H9 (cell line): ENCODE data around the gene IL5RA. TPM values are rescaled to one million over a fixed set of nuclear protein-coding genes. Genes with fewer than 3 reads are reported as not detected.

ENCODE experiments used
- DNase-seq: peaks from one replicate; pipeline ENCODE4 v3.0.0-alpha.2; 2017
- H2AFZ ChIP-seq: one replicate; pipeline ENCODE4 v1.6.1; 2013; ENCODE audit warnings: mild to moderate bottlenecking, low read length, control low read depth, moderate library complexity
- H2AK5ac ChIP-seq: 2 replicates; pipeline ENCODE4 v1.6.1; 2013; ENCODE audit warnings: low read length, control low read depth, mixed read lengths; ENCODE audit not compliant: insufficient read length
- H2BK120ac ChIP-seq: one replicate; pipeline ENCODE4 v1.6.1; 2013; ENCODE audit warnings: low read depth, mild to moderate bottlenecking, low read length, control low read depth, inconsistent platforms; ENCODE audit not compliant: poor library complexity, severe bottlenecking
- H2BK12ac ChIP-seq: 2 replicates; pipeline ENCODE4 v1.6.1; 2013; ENCODE audit warnings: low read length, control low read depth, mixed read lengths, low read depth; ENCODE audit not compliant: insufficient read length
- H2BK15ac ChIP-seq: 2 replicates; pipeline ENCODE4 v1.6.1; 2013; ENCODE audit warnings: low read depth, low read length, control low read depth
- H2BK20ac ChIP-seq: one replicate; pipeline ENCODE4 v1.6.1; 2013; ENCODE audit warnings: low read depth, mild to moderate bottlenecking, low read length, control low read depth, inconsistent platforms; ENCODE audit not compliant: poor library complexity, severe bottlenecking
- H2BK5ac ChIP-seq: 2 replicates; pipeline ENCODE4 v1.6.1; 2013; ENCODE audit warnings: low read length, control low read depth, mixed read lengths; ENCODE audit not compliant: insufficient read length
- H3K14ac ChIP-seq: 2 replicates; pipeline ENCODE4 v1.6.1; 2013; ENCODE audit warnings: low read length, control low read depth; ENCODE audit not compliant: insufficient read depth
- H3K18ac ChIP-seq: 2 replicates; pipeline ENCODE4 v1.6.1; 2013; ENCODE audit warnings: low read depth, mild to moderate bottlenecking, mixed read lengths, low read length, control low read depth; ENCODE audit not compliant: insufficient read length
- H3K23ac ChIP-seq: 2 replicates; pipeline ENCODE4 v1.6.1; 2013; ENCODE audit warnings: low read length, control low read depth, mixed read lengths, low read depth; ENCODE audit not compliant: insufficient read length
- H3K23me2 ChIP-seq: 2 replicates; pipeline ENCODE4 v1.6.1; 2013; ENCODE audit warnings: low read depth, mild to moderate bottlenecking, mixed read lengths, low read length, control low read depth; ENCODE audit not compliant: insufficient read length, poor library complexity, severe bottlenecking
- H3K27ac ChIP-seq: 2 replicates; pipeline ENCODE4 v1.5.1; 2013; ENCODE audit warnings: low read length, control low read depth, mixed read lengths, low read depth; ENCODE audit not compliant: insufficient read length
- H3K27me3 ChIP-seq: 2 replicates; pipeline ENCODE4 v1.6.1; 2013; ENCODE audit warnings: low read length, control low read depth, inconsistent platforms; ENCODE audit not compliant: insufficient read depth
- H3K4ac ChIP-seq: 2 replicates; pipeline ENCODE4 v1.6.1; 2013; ENCODE audit warnings: low read depth, mild to moderate bottlenecking, control low read depth, inconsistent platforms, low read length, moderate library complexity
- H3K4me1 ChIP-seq: 2 replicates; pipeline ENCODE4 v1.6.1; 2013; ENCODE audit warnings: low read length, control low read depth, inconsistent platforms; ENCODE audit not compliant: insufficient read depth
- H3K4me2 ChIP-seq: 2 replicates; pipeline ENCODE4 v1.6.1; 2013; ENCODE audit warnings: low read length, control low read depth, mixed read lengths; ENCODE audit not compliant: insufficient read length, insufficient read depth
- H3K56ac ChIP-seq: 2 replicates; pipeline ENCODE4 v1.6.1; 2013; ENCODE audit warnings: low read depth, mild to moderate bottlenecking, mixed read lengths, low read length, control low read depth; ENCODE audit not compliant: insufficient read length
- H3K79me1 ChIP-seq: 2 replicates; pipeline ENCODE4 v1.6.1; 2013; ENCODE audit warnings: low read depth, mild to moderate bottlenecking, moderate library complexity, low read length, control low read depth, inconsistent platforms; ENCODE audit not compliant: insufficient read depth, poor library complexity, severe bottlenecking
- H3K79me2 ChIP-seq: 2 replicates; pipeline ENCODE4 v1.6.1; 2013; ENCODE audit warnings: low read length, control low read depth, inconsistent platforms; ENCODE audit not compliant: insufficient read depth
- H3K9ac ChIP-seq: 2 replicates; pipeline ENCODE4 v1.6.1; 2013; ENCODE audit warnings: low read length, control low read depth, mixed read lengths; ENCODE audit not compliant: insufficient read length; ENCODE audit errors: extremely low read depth
- H3K9me3 ChIP-seq: one replicate; pipeline ENCODE4 v1.6.1; 2013; ENCODE audit warnings: low read depth, low read length, inconsistent platforms; ENCODE audit not compliant: control insufficient read depth
- H3T11ph ChIP-seq: one replicate; pipeline ENCODE4 v1.6.1; 2013; ENCODE audit warnings: mild to moderate bottlenecking, low read length, control low read depth, inconsistent platforms
- H4K20me1 ChIP-seq: one replicate; pipeline ENCODE4 v1.6.1; 2013; ENCODE audit not compliant: control insufficient read depth, insufficient read length, insufficient read depth
- H4K5ac ChIP-seq: 2 replicates; pipeline ENCODE4 v1.6.1; 2013; ENCODE audit warnings: low read depth, mild to moderate bottlenecking, mixed read lengths, low read length, control low read depth; ENCODE audit not compliant: insufficient read length
- H4K8ac ChIP-seq: replicated peaks from 2 replicates; pipeline ENCODE4 v1.6.1; 2013; ENCODE audit warnings: low read length, control low read depth, mixed read lengths, low read depth; ENCODE audit not compliant: insufficient read length
- H4K91ac ChIP-seq: 2 replicates; pipeline ENCODE4 v1.6.1; 2013; ENCODE audit warnings: low read depth, mild to moderate bottlenecking, moderate library complexity, mixed read lengths, low read length, control low read depth; ENCODE audit not compliant: insufficient read length
- H3K27ac Mint-ChIP-seq, 3 experiments: 2 replicates in 2 of 3; 3 replicates in 1 of 3; pipeline ENCODE4 v1.8.0; 2020 to 2021; ENCODE audit warnings: mixed read lengths in 3 of 3, mild to moderate bottlenecking in 1 of 3, moderate library complexity in 1 of 3
- H3K27me3 Mint-ChIP-seq: 2 replicates; pipeline ENCODE4 v1.8.0; 2021; ENCODE audit warnings: low read depth, mild to moderate bottlenecking, moderate library complexity, mixed read lengths
- H3K36me3 Mint-ChIP-seq, 3 experiments: 2 replicates in 2 of 3; 3 replicates in 1 of 3; pipeline ENCODE4 v1.8.0; 2020 to 2021; ENCODE audit warnings: low read depth in 3 of 3, mixed read lengths in 3 of 3; ENCODE audit not compliant: insufficient read depth in 1 of 3
- H3K4me1 Mint-ChIP-seq, 2 experiments: 2 replicates each; pipeline ENCODE4 v1.8.0; 2020; ENCODE audit warnings: mixed read lengths in 2 of 2
- H3K4me3 Mint-ChIP-seq, 2 experiments: 2 replicates in 1 of 2; 3 replicates in 1 of 2; pipeline ENCODE4 v1.8.0; 2020 to 2021; ENCODE audit warnings: mild to moderate bottlenecking in 2 of 2, mixed read lengths in 2 of 2, moderate library complexity in 1 of 2
- H3K9me3 Mint-ChIP-seq, 2 experiments: 2 replicates in 1 of 2; 3 replicates in 1 of 2; pipeline ENCODE4 v1.8.0; 2020; ENCODE audit warnings: mild to moderate bottlenecking in 2 of 2, mixed read lengths in 2 of 2, moderate library complexity in 1 of 2
- WGBS: extraction: QIAGEN DNeasy Blood & Tissue Kit; methylation state at CpG from one replicate; pipeline ENCODE4 v1.1.7; 2013; ENCODE audit warnings: missing lambda C conversion rate, low lambda C conversion rate, mixed read lengths; ENCODE audit not compliant: insufficient read length; ENCODE audit errors: extremely low coverage; 5-methylcytosine and 5-hydroxymethylcytosine counted together
- total RNA-seq: library from RNA; stranded (reverse); gene quantifications from 2 replicates; pipeline ENCODE4 v1.2.1, GENCODE V29; 2021
- TF ChIP-seq, protein P1 (sequence below): fragments of 200-600 bp; sonication (generic); conservative IDR thresholded peaks from 3 replicates; pipeline ENCODE4 v1.8.0; 2021; ENCODE audit warnings: antibody characterized with exemption, mild to moderate bottlenecking

The IL5RA gene
- total RNA-seq, 1 experiment from 2014 or later, result not detected

DNA sequence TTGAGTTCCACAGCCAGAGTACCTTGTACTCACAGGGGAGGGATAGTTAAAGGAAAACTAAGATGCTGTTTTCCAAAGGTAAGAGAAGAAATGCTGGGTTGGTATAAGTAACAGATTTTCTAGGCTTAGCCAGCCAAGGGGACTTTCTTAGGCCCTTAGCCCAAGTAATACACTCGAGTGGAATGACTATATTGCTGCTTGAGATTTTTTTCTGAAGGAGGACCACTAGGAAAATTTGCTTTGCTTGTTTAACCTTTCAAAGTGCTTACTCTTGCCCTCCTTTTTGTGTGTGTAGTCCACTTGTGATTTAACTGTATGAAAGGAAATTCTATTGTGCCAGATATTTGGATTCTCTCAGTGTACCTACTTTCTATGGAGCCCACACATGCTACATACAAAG lies 50.5 kb downstream of the IL5RA start:
- Mint-ChIP-seq H3K4me1 (peaks cover 35 to 38% of the 10 kb centered on the region in 2 experiments), H3K27me3 (no peaks in the 10 kb centered on the region), H3K27ac (peak overlapping the region in 1 of 3 experiments; percentile 14; a peak in 1 of 7 replicates), H3K4me3 (no peak overlapping the region), H3K9me3 (no peaks in the 10 kb centered on the region), H3K36me3 (no peaks in the 10 kb centered on the region; a peak in 1 of 7 replicates)
- TF ChIP-seq, protein P1, sequence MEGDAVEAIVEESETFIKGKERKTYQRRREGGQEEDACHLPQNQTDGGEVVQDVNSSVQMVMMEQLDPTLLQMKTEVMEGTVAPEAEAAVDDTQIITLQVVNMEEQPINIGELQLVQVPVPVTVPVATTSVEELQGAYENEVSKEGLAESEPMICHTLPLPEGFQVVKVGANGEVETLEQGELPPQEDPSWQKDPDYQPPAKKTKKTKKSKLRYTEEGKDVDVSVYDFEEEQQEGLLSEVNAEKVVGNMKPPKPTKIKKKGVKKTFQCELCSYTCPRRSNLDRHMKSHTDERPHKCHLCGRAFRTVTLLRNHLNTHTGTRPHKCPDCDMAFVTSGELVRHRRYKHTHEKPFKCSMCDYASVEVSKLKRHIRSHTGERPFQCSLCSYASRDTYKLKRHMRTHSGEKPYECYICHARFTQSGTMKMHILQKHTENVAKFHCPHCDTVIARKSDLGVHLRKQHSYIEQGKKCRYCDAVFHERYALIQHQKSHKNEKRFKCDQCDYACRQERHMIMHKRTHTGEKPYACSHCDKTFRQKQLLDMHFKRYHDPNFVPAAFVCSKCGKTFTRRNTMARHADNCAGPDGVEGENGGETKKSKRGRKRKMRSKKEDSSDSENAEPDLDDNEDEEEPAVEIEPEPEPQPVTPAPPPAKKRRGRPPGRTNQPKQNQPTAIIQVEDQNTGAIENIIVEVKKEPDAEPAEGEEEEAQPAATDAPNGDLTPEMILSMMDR, result no peak
- H4K8ac ChIP-seq, result no peak overlapping the region
- H2BK20ac ChIP-seq, result no peak overlapping the region
- no peak overlapping the region for H4K5ac ChIP-seq
- H3T11ph ChIP-seq, result no peak overlapping the region
- no CpG with 5 or more reads among the region's 1 CpG for WGBS
- no peak overlapping the region for H3K4ac ChIP-seq
- no peak overlapping the region for H3K56ac ChIP-seq
- H4K91ac ChIP-seq, result no peak overlapping the region
- H4K20me1 ChIP-seq, result no peaks in the 10 kb centered on the region
- H3K79me1 ChIP-seq, result no peaks in the 10 kb centered on the region
- no peak overlapping the region for H2AFZ ChIP-seq
- no peak overlapping the region for H3K23ac ChIP-seq
- no peak overlapping the region for H3K4me2 ChIP-seq
- H2BK5ac ChIP-seq, result no peak overlapping the region
- no peak overlapping the region for H3K14ac ChIP-seq
- DNase-seq, result no peak
- no peak overlapping the region for H3K18ac ChIP-seq
- no peaks in the 10 kb centered on the region; the same call in 1 of the 2 replicates for H3K4me1 ChIP-seq
- no peaks in the 10 kb centered on the region for H3K9me3 ChIP-seq
- H3K23me2 ChIP-seq, result no peaks in the 10 kb centered on the region
- H2BK120ac ChIP-seq, result no peak overlapping the region
- no peak overlapping the region for H3K27ac ChIP-seq
- no peak overlapping the region for H2BK12ac ChIP-seq
- H3K27me3 ChIP-seq, result no peaks in the 10 kb centered on the region
- no peak overlapping the region for H3K9ac ChIP-seq
- H2AK5ac ChIP-seq, result no peak overlapping the region
- H2BK15ac ChIP-seq, result no peak overlapping the region
- H3K79me2 ChIP-seq, result no peaks in the 10 kb centered on the region
